Nasal cavity respiratory epithelium epithelial cell of viscerocranial mucosa (primary cell): ENCODE results near the gene AACS. TPM values are rescaled to one million over a fixed set of nuclear protein-coding genes. Genes with fewer than 3 reads are reported as not detected.

Experiments
- total RNA-seq: library from RNA; depleted of rRNA; stranded (reverse); fragments of >200 nt; gene quantifications from 2 replicates; pipeline ENCODE4 v1.2.3, GENCODE V29; 2014

The AACS gene
- 37.7 and 39.3 TPM in 2 replicates for total RNA-seq

GRCh38 chr12:125065021-125065918 is at the start of gene AACS:
Gene AACS (plus strand): TSS chr12:125065435. CDS start chr12:125065585, 150 bp downstream.

DNA sequence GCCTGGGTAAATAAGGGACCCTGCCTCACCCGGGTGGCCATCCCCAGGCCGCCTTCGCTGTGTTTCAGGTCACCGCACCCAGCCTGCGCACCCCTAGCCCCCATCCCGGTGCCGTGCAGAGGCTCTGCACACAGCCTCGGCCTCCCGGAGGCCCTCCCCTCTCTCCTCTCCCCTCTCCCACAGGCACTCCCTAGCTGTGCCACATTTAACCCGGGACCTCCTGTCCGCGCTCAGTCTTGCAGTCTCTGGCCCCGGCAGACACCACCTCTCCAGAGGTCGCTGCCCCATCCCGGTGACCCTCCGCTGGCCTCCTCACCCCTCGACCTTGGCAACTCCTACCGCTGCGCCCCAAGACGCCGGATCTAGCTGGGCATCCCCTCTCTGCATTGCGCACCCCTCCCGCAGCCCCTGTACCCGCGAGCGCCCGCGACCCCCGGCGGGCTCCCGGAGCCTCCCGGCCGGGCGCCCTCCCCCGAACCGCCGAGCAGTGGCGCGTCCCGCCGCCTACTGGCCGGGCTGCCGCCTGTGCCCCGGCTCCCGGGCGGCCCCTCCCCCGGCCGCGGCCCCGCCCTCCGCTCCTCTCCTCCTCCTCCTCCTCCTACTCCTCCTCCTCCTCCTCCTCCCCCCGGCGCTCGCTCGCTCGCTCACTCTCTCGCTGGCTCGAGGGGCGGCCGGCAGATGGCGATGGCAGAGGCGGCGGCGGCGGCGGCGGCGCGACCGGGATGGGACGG is 120.7 kb downstream of the AACS start, which contains the start of gene TMEM132B:
TSS of gene TMEM132B (plus strand) at position 647 of the 731 bp plus-strand sequence.

Other genes with a start within 250 kb of the AACS start
- 9.9 and 40.1 TPM in 2 replicates for gene SCARB1, start 201.6 kb upstream of the AACS start, total RNA-seq
- gene UBC, start 150.8 kb upstream of the AACS start, total RNA-seq: 2,559 and 3,432 TPM in 2 replicates
- gene DHX37, start 76.3 kb upstream of the AACS start, total RNA-seq: 13.3 and 28.4 TPM in 2 replicates
- 15.4 and 20.8 TPM in 2 replicates for gene BRI3BP, start 71.8 kb upstream of the AACS start, total RNA-seq
- gene TMEM132B, start 121.0 kb downstream of the AACS start, total RNA-seq: 0.50 and 1.4 TPM in 2 replicates